ENCODE results near the gene HSF5. TPM values are rescaled to one million over a fixed set of nuclear protein-coding genes. Genes with fewer than 3 reads are reported as not detected.

Gene HSF5, protein sequence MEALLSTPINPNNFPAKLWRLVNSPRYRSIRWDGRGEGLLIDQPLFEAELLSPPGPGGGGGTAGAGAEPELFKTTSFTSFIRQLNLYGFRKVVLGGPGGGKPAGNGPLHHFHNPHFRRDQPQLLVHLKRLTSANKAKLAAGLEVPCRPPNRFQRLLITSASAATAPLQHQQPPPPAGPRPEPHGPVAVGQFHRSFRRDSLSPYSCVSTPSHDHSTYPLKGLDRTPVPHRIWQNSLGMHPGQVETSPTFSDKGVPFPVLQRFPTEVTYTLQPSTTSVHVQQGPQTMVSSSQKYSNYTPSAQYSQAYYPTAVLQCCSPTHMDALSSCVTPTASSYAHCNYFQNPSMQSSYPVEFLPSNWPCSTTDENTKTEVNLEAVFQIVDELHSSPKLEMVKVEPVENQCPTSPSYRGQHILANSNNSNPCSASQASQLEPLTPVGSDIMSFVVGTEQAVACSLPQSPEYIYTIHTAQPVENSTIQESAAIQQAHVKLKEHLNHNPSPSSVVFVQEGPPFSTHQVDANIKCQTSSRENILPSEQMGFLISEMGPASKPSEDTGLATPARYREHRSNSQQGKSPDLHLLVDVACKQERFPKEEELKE
- 1 to 10 TPM; 2.9 to 3.0 TPM for total RNA-seq

DNA sequence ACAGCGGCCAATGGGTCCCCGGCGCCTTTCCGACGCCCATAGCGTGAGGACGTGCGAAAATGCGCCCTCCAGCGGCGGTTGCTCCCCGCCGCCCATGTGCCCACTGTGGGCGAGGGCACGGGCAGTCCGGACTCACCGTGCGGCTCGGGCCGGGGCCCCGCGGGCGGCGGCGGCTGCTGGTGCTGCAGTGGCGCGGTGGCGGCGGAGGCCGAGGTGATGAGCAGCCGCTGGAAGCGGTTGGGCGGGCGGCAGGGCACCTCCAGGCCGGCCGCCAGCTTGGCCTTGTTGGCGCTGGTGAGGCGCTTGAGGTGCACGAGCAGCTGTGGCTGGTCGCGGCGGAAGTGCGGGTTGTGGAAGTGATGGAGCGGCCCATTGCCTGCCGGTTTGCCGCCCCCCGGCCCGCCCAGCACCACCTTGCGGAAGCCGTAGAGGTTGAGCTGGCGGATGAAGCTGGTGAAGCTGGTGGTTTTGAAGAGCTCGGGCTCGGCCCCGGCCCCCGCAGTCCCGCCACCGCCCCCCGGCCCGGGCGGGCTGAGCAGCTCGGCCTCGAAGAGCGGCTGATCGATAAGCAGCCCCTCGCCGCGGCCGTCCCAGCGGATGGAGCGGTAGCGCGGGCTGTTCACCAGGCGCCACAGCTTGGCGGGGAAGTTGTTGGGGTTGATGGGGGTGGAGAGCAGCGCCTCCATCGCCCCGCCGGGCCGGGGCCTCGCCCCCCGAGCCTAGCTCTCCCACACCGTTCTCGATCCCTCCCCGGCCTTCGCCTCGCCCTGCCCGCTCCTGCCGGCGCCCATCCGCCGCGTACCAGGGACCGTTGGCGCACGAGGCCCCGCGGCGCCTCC lies at the start of gene HSF5:
HSF5 (minus strand) TSS at position 820 of the 839 bp plus-strand sequence; CDS start at position 686, 134 bp downstream.
- CTCF ChIA-PET: interaction anchor here (0.5 to 2.1 kb wide), 25 partner anchors 9 to 288 kb away, joined by 3 to 26 read pairs (median 5); partner anchors contain the start of genes MKS1, MTMR4, RNF43 and TSPOAP1
- Mint-ChIP-seq H3K27ac (peak within 1 kb of the TSS; percentile 28), H3K36me3 (peaks cover 31% of the 10 kb centered on the region), H3K4me3 (peak within 1 kb of the TSS; percentile 50), H3K9me3 (no peaks in the 10 kb centered on the region), H3K4me1 (ENCODE audit: low read depth) (peaks cover 15% of the 10 kb centered on the region), H3K27me3 (no peaks in the 10 kb centered on the region)
- intact Hi-C loops (cut with micrococcal nuclease): loop anchor here (1.0 kb wide), 1 partner anchor 30 kb away; no protein-coding TSS in a partner anchor
- peak; percentile 81 for DNase-seq
- POLR2A ChIA-PET: interaction anchor here (0.5 to 1.3 kb wide), 6 partner anchors 26 to 1336 kb away, joined by 3 to 9 read pairs (median 4); partner anchors contain the start of gene MTMR4

DNA sequence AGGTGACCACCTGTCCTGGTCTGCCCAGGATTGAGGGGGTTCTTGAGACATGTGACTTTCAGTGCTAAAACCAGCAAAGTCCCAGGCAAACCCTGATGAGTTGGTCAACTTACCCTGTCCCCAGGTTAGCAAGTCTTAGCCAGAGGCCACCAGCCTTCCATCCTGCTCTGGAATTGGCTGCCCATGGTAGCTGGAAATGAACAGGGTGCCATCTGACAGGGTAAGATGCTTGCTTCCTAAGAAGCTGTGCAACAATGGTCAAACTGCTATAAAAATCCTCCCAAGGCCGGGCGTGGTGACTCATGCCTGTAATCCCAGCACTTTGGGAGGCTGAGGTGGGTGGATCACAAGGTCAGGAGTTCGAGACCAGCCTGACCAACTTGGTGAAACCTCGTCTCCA lies 49.1 kb upstream of the HSF5 start:
- H3K4me3 Mint-ChIP-seq: no peak overlapping the region
- no peaks in the 10 kb centered on the region for H3K9me3 Mint-ChIP-seq
- POLR2A ChIA-PET: interaction anchor here (1.1 kb wide), 1 partner anchor 95 kb away, joined by 3 read pairs; no protein-coding TSS in a partner anchor
- H3K27me3 Mint-ChIP-seq: peaks cover 11% of the 10 kb centered on the region
- no peak overlapping the region for H3K27ac Mint-ChIP-seq
- H3K4me1 Mint-ChIP-seq (ENCODE audit: low read depth): peaks cover under 1% of the 10 kb centered on the region
- DNase-seq: no peak
- CTCF ChIA-PET: interaction anchor here (1.1 kb wide), 1 partner anchor 10 kb away, joined by 3 read pairs; no protein-coding TSS in a partner anchor
- H3K36me3 Mint-ChIP-seq: no peaks in the 10 kb centered on the region
- intact Hi-C loops (cut with micrococcal nuclease): no loop called here

DNA sequence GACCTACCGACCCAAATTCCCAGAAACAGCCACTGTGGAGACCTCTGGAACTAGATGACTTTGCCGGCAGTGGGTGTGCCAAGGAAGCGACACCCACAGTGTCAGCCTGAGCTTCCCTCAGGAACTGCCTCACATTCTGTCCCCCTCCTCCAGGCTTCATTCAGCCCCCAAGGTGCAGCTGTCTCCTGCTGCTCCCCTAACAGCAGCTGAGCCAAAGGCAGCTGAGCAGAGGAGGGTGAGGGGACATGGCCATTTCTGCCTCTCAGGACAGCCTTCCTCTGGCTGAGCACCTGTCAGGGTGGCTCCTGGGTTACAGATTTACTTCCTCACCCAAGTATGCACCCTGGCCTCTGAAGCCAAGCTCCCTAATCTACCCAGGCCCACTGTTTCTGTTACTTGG lies 48.3 kb upstream of the HSF5 start:
- intact Hi-C loops (cut with micrococcal nuclease): no loop called here
- Mint-ChIP-seq H3K4me3 (no peak overlapping the region), H3K27me3 (peaks cover 11% of the 10 kb centered on the region), H3K4me1 (ENCODE audit: low read depth) (peaks cover 3% of the 10 kb centered on the region), H3K9me3 (no peaks in the 10 kb centered on the region), H3K36me3 (no peaks in the 10 kb centered on the region), H3K27ac (no peak overlapping the region)
- CTCF ChIA-PET: no interaction called here
- no peak for DNase-seq
- POLR2A ChIA-PET: interaction anchor here (1.1 to 1.5 kb wide), 2 partner anchors 69 to 96 kb away, joined by 3 read pairs; no protein-coding TSS in a partner anchor

DNA sequence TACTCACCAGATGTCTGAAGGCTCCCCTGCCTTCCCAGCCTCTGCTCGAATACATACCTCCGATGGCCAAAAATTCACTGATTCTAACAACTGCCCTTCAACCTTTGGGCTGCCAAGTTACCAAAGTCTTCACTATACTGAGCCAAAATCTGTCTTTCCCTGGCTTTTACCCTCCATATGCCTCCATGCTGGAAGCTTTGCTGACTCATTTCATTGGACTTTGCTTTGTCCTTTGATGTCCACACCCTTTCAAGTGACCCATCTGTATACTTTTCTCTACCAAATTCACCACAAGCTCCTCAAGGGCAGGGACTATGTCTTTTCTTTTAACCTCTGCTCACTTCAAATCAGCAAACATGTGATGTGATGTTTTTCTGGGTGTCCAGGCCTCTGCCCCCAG lies 47.2 kb upstream of the HSF5 start:
- DNase-seq: no peak
- POLR2A ChIA-PET: interaction anchor here (1.5 kb wide), 1 partner anchor 70 kb away, joined by 3 read pairs; no protein-coding TSS in a partner anchor
- intact Hi-C loops (cut with micrococcal nuclease): no loop called here

DNA sequence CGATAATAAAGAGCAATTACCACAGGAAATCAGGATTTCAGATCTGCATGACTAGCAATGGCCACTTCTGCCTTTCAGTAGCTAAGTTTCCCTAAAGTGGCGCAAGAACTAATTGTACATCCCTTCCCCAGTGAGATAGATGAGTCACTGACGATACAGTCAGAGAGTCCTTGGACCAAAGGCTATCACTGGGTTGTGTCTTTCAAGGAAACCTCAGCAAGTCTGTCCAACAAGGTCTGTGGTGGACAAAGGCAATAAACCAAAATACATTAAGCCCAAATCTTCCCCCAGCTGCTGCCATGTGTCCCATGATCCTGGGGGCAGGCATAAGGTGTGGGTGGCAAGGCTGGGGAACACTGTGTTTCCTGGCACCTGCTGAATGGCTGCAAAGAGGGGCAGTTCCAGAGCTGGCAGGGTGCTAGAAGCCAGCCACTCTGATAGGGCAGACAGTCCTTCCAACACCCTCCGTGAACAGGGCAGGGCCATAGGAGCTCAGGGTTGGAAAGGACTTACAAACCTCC lies 46.8 kb upstream of the HSF5 start:
- Mint-ChIP-seq H3K27ac (no peak overlapping the region), H3K4me3 (no peak overlapping the region), H3K27me3 (peaks cover 11% of the 10 kb centered on the region), H3K36me3 (no peaks in the 10 kb centered on the region), H3K9me3 (no peaks in the 10 kb centered on the region), H3K4me1 (ENCODE audit: low read depth) (peaks cover 3% of the 10 kb centered on the region)
- DNase-seq: no peak
- POLR2A ChIA-PET: interaction anchor here (1.5 kb wide), 1 partner anchor 71 kb away, joined by 3 read pairs; no protein-coding TSS in a partner anchor
- CTCF ChIA-PET: interaction anchor here (0.7 to 1.4 kb wide), 2 partner anchors 15 to 752 kb away, joined by 3 to 5 read pairs; no protein-coding TSS in a partner anchor
- intact Hi-C loops (cut with micrococcal nuclease): no loop called here

More for the DNA sequence above, 47.2 kb upstream of the HSF5 start:
- CTCF ChIA-PET: interaction anchor here (0.7 kb wide), 1 partner anchor 752 kb away, joined by 3 read pairs; no protein-coding TSS in a partner anchor
- Mint-ChIP-seq H3K36me3 (no peaks in the 10 kb centered on the region), H3K9me3 (no peaks in the 10 kb centered on the region), H3K4me1 (ENCODE audit: low read depth) (peaks cover 3% of the 10 kb centered on the region), H3K27me3 (peaks cover 11% of the 10 kb centered on the region), H3K27ac (no peak overlapping the region), H3K4me3 (no peak overlapping the region)

DNA sequence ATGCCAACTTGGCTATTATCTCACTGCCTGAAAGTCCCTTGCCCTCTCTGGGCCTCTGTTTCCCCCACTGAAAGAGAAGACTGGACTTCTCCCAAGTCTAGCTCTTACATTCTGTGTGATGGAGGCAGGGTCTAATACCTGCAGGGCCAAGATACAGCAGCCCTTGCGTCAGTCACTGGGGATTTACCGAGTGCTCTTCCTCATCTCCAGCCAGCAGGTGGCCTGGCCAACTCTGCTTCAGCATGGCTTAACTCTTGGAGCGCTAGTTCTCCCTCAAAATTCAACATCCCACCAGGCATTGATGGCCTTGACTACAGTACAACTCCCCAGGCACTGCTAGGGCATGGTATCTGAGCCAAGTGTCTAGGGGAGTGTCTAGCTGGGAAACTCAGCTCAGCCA lies 46.1 kb upstream of the HSF5 start:
- intact Hi-C loops (cut with micrococcal nuclease): no loop called here
- no peaks in the 10 kb centered on the region for H3K9me3 Mint-ChIP-seq
- H3K27ac Mint-ChIP-seq: no peak overlapping the region
- H3K4me1 Mint-ChIP-seq (ENCODE audit: low read depth): peaks cover 3% of the 10 kb centered on the region
- no peaks in the 10 kb centered on the region for H3K36me3 Mint-ChIP-seq
- ChIA-PET CTCF (interaction anchor here (1.0 to 1.4 kb wide), 2 partner anchors 15 to 54 kb away, joined by 5 to 6 read pairs; no protein-coding TSS in a partner anchor), POLR2A (interaction anchor here (3.8 kb wide), 1 partner anchor 97 kb away, joined by 22 read pairs; no protein-coding TSS in a partner anchor)
- H3K4me3 Mint-ChIP-seq: no peak overlapping the region
- DNase-seq: no peak
- H3K27me3 Mint-ChIP-seq: peaks cover 11% of the 10 kb centered on the region

DNA sequence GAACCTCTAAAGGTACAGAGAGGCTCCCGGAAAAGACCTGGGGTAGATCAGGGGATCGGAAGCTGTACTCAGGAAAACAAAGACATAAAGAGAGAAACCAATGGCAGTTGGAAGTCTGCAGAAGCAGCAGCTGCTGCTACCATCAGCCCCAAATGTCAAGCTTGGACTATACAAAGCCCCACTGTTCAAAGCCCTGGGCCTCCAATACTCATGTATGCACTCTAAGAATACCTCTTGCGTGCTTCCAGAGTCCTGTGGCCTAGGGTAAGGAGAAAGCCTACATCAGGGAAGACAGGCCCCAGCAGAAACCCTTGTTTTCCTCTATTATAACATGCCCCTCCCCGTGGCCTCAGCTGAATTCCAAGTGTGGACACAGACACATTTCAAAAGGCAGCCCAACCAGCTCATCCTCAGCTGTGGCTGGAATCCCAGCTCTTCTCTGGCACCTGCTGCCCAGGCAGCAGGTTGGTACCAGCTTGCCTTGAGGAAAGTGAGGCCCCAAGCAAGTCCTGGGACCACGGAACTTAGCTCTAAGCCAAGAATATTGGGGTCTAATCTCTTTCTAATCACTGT lies 45.5 kb upstream of the HSF5 start:
- Mint-ChIP-seq H3K36me3 (no peaks in the 10 kb centered on the region), H3K4me3 (no peak overlapping the region), H3K27ac (no peak overlapping the region), H3K4me1 (ENCODE audit: low read depth) (peaks cover 3% of the 10 kb centered on the region), H3K9me3 (no peaks in the 10 kb centered on the region), H3K27me3 (peaks cover 11% of the 10 kb centered on the region)
- CTCF ChIA-PET: interaction anchor here (1.0 to 1.4 kb wide), 2 partner anchors 14 to 55 kb away, joined by 5 to 6 read pairs; no protein-coding TSS in a partner anchor
- POLR2A ChIA-PET: interaction anchor here (3.8 kb wide), 1 partner anchor 98 kb away, joined by 22 read pairs; no protein-coding TSS in a partner anchor
- intact Hi-C loops (cut with micrococcal nuclease): no loop called here
- no peak for DNase-seq

DNA sequence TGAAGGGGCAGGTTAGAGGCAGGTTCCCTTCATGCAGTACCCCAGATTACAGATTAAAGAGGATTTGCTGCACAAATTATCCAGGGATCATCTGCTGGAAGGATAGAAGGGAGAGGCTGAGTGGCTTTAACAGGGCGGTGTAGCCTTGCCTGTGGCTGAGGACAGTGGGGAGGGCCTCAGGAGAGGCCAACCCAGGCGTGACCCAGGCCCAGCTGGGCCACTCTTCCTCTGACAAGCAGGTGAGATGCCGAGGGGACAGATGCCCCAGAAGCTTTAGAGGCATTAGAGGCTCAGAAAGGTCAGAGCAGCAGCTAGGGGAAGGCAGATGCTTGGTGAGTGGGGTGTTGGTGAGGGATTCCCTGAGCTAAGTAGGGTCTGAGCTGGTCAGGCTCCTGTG lies 44.3 kb upstream of the HSF5 start:
- Mint-ChIP-seq H3K27me3 (peaks cover 11% of the 10 kb centered on the region), H3K9me3 (no peaks in the 10 kb centered on the region), H3K4me1 (ENCODE audit: low read depth) (peaks cover 3% of the 10 kb centered on the region), H3K36me3 (no peaks in the 10 kb centered on the region), H3K4me3 (no peak overlapping the region), H3K27ac (no peak overlapping the region)
- no peak for DNase-seq
- intact Hi-C loops (cut with micrococcal nuclease): no loop called here
- POLR2A ChIA-PET: interaction anchor here (3.8 kb wide), 1 partner anchor 99 kb away, joined by 22 read pairs; no protein-coding TSS in a partner anchor
- CTCF ChIA-PET: interaction anchor here (1.6 kb wide), 1 partner anchor 10 kb away, joined by 7 read pairs; no protein-coding TSS in a partner anchor

DNA sequence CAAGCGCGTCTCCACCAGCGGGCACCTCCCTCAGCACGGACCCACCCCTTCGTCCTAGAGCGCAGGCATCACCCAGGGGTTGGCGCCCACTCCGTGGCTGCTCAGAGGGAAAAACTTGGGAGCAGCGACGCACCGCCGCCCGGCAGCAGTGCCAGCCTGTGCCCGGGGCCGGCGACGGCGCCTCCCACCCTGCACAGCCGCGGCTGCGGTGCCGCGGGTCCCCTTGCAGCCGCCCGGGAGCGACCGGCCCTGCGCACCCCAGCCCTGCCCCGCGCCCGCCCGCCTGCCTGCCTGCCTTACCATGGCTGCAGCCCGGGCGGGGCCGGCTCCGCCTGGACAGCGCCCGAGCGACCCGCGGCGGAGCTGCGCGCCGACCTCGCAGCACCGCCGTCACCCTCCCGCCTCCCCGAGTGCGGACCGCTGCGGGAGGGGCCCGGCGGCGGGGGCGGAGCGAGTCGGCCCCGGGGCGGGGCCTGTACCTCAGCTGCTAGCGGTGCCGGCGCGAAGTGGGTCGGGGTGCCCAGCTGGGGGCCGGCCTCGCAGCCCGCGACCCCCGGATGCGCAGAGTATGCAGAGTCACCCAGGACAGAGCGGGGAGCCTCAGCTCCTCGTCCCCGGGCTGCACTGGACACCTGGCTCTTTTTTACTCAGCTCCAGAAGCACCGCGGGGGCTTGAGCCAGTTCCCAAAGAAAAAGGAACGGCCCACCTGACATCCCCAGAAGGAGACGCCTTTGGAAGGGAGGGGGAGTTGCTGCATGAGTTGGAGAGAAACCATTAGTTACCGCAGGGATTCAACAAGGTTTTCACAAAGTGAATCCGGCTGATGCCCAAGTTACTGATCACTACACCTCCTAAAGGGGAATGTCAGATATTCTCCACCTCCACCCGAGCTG lies 43.7 kb upstream of the HSF5 start:
- ChIA-PET CTCF (interaction anchor here (0.7 to 1.6 kb wide), 2 partner anchors 10 to 46 kb away, joined by 4 to 7 read pairs; no protein-coding TSS in a partner anchor), POLR2A (interaction anchor here (3.8 kb wide), 1 partner anchor 99 kb away, joined by 22 read pairs; no protein-coding TSS in a partner anchor)
- Mint-ChIP-seq H3K27ac (no peak overlapping the region), H3K27me3 (peaks cover 11% of the 10 kb centered on the region), H3K36me3 (no peaks in the 10 kb centered on the region), H3K4me3 (peak overlapping the region; percentile 40), H3K4me1 (ENCODE audit: low read depth) (peaks cover 3% of the 10 kb centered on the region), H3K9me3 (no peaks in the 10 kb centered on the region)
- intact Hi-C loops (cut with micrococcal nuclease): no loop called here
- peak; percentile 67 for DNase-seq

DNA sequence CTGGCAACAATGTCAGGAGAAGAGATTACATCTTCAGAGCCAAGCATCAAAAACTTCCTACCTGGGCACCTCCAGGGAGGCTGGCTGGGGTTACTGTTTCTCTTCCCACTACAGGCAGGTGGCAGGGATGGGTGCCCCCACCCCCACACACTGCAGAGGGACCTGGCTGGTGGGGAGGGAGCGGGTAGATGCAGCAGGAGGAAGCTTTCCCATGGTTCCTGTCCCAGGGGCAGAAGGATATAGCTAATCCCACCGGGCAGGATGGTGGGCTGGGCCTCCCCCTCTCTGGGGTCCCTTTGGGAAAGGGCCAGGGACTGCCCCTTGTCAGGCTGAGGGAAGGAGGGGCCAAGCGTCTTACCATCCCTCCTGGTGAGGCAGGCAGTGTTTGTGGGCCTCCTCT lies 42.9 kb upstream of the HSF5 start:
- POLR2A ChIA-PET: interaction anchor here (3.8 kb wide), 1 partner anchor 100 kb away, joined by 22 read pairs; no protein-coding TSS in a partner anchor
- H3K27ac Mint-ChIP-seq: no peak overlapping the region
- no peaks in the 10 kb centered on the region for H3K36me3 Mint-ChIP-seq
- peaks cover 11% of the 10 kb centered on the region for H3K27me3 Mint-ChIP-seq
- no peaks in the 10 kb centered on the region for H3K9me3 Mint-ChIP-seq
- CTCF ChIA-PET: no interaction called here
- intact Hi-C loops (cut with micrococcal nuclease): no loop called here
- no peak for DNase-seq
- peaks cover 4% of the 10 kb centered on the region for H3K4me1 Mint-ChIP-seq (ENCODE audit: low read depth)
- peak overlapping the region; percentile 9 for H3K4me3 Mint-ChIP-seq

Data from activated CD4-positive, alpha-beta memory T cell treated with anti-CD3 and anti-CD28 coated beads for 36 hours (primary cell).